Adipocyte (in vitro differentiated cells): ENCODE data around the gene LLGL2.
A peak's percentile ranks its signal among the peaks of the same experiment; 100 is the strongest.

Experiments
- DNase-seq: peaks from one replicate; pipeline ENCODE4 v3.0.0-alpha.2; 2015; ENCODE audit warnings: low read depth
- H3K27me3 ChIP-seq: replicated peaks from 2 replicates; pipeline ENCODE4 v1.7.0; 2013; ENCODE audit warnings: mild to moderate bottlenecking, low read length, moderate library complexity; ENCODE audit not compliant: control insufficient read depth, insufficient read depth
- H3K36me3 ChIP-seq: 2 replicates; pipeline ENCODE4 v1.7.0; 2013; ENCODE audit warnings: low read length, mild to moderate bottlenecking, moderate library complexity; ENCODE audit not compliant: control insufficient read depth, insufficient read depth, severe bottlenecking
- H3K4me1 ChIP-seq: 2 replicates; pipeline ENCODE4 v1.7.0; 2013; ENCODE audit warnings: mild to moderate bottlenecking, low read length, moderate library complexity; ENCODE audit not compliant: control insufficient read depth, insufficient read depth
- H3K4me3 ChIP-seq: 2 replicates; pipeline ENCODE4 v1.7.0; 2013; ENCODE audit warnings: mild to moderate bottlenecking, low read length, moderate library complexity
- H3K9ac ChIP-seq: 2 replicates; pipeline ENCODE4 v1.7.0; 2013; ENCODE audit warnings: mild to moderate bottlenecking, low read length, moderate library complexity
- H3K9me3 ChIP-seq: 2 replicates; pipeline ENCODE4 v1.7.0; 2013; ENCODE audit warnings: mild to moderate bottlenecking, low read length, moderate library complexity; ENCODE audit not compliant: control insufficient read depth

Gene LLGL2

DNA sequence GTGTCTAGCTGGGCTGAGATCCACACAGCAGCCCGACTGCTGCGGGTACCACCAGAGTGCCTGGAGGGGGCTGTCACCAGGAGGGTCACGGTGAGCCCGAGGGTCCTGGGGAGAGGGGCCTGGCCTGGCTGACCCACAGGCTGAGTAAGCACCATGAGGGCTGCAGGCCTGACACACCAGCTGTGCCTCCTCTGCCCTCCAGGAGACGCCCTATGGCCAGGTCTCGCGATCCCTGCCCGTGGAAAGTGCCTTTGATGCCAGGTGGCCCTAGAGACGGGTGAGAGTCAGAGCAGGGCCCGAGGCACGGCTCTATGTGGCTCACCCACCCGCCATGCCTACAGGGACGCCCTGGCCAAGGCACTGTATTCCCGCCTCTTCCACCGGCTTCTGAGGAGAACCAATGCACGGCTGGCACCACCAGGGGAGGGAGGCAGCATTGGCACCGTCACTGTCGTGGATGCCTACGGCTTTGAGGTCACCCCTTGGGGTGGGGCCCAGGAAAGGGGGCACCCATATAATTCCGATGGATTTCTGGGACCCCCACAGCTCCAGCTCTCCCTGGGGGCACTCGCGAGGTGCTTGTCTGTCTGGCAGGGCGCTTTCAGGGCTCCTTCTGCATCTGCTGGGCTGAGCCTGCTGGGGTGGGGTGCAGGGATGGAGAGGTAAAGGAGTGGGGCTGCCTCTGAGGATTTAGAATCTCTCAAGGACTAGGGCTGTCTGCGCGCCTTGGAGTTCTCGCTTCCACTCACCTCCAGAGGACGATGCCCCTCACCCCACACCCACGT, 69.2 kb downstream of the LLGL2 start:
- Histone ChIP-seq H3K9me3 (no peaks in the 10 kb centered on the region), H3K36me3 (no peaks in the 10 kb centered on the region), H3K9ac (no peak overlapping the region), H3K27me3 (peaks cover 11% of the 10 kb centered on the region), H3K4me1 (no peaks in the 10 kb centered on the region), H3K4me3 (no peak overlapping the region)
- DNase-seq = no peak

DNA sequence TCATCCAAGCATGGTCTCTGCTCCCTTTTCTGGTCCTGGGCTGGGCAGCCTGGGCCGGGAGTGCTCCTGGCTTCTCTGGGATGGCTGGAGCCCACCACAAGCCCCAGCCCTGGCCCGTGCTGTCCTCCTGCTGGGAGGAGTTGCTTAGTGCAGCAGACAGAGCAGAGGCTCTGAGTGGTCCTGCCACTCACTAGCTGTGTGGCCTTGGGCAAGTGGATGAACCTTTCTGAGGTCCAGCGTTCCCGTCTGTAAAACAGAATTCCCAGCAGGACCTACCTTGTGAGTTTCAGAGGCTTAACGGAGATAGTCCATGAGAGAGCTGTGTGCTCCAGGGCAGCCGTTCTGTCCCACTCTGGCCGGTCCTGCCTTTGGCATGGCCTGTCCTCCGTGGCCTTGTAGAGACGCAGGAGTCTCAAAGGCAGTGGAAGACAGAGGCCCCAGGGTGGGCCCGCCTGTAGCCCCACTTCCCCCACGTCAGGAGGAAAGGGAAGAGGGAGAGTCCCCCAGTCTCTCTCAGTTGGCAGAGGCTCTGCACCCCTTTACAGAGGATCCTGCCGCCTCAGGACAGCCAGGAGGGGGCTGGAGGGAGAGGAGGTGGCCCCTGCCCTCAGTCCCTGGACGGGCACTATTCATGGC, 69.9 kb downstream of the LLGL2 start:
- Histone ChIP-seq H3K9ac (no peak overlapping the region), H3K4me3 (no peak overlapping the region), H3K27me3 (peaks cover 11% of the 10 kb centered on the region), H3K4me1 (no peaks in the 10 kb centered on the region), H3K9me3 (no peaks in the 10 kb centered on the region), H3K36me3 (no peaks in the 10 kb centered on the region)
- DNase-seq = no peak

DNA sequence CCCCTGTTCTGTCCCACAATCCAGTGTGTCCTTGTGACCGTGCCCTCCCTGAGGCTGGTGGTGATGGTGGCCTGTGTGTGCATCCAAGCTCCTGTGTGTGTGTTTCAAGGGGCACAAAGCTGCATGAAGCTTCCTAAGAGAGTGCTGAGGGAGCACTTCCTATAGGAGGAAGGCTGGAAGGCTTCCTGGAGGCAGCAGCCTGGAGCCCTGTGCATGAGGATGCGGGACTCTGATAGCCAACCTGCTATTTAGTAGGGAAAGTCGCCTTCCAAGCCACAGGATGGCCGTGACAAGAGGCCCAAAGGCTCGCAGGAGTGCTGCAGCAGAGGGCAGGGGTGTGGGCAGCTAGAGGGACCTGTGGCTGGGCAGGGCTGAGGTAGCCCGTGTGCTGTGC, 70.4 kb downstream of the LLGL2 start:
- DNase-seq = no peak
- no peak overlapping the region for H3K9ac ChIP-seq
- no peaks in the 10 kb centered on the region for H3K36me3 ChIP-seq
- H3K27me3 ChIP-seq = peaks cover 11% of the 10 kb centered on the region
- H3K4me3 ChIP-seq = no peak overlapping the region
- H3K4me1 ChIP-seq = no peaks in the 10 kb centered on the region
- H3K9me3 ChIP-seq = no peaks in the 10 kb centered on the region

DNA sequence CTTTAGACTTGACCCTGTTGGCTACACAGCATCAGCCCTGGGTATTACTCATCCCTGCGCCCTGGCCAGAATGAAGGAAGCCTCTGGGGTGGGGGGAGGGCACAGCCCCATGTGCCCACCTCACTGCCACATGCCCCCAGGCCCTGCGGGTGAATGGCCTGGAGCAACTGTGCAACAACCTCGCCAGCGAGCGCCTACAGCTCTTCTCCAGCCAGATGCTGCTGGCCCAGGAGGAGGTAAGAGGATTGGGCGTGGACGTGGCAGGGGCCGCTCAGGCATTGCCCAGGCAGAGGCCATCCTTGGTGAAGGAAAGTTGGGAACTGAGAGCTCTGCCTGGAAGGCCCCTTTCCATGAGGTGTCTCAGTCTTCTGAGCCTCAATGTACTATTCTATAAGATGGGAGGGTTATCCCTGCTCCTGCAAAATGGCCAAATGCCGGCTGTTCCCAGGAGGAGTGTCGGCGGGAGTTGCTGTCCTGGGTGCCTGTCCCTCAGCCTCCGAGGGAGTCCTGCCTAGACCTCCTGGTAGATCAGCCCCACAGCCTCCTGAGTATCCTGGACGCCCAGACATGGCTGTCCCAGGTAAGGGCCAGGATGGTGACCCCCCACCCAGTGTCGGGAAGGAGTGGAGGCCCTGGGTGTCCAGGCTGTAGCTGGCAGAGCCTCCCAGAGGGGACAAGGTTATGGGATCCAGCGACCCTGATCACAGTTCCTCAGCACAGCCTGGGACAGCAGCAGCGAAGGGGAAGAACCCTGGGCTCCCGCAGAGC, 71.0 kb downstream of the LLGL2 start:
- Histone ChIP-seq H3K27me3 (peaks cover 11% of the 10 kb centered on the region), H3K36me3 (no peaks in the 10 kb centered on the region), H3K9ac (no peak overlapping the region), H3K4me1 (no peaks in the 10 kb centered on the region), H3K9me3 (no peaks in the 10 kb centered on the region), H3K4me3 (no peak overlapping the region)
- no peak for DNase-seq

DNA sequence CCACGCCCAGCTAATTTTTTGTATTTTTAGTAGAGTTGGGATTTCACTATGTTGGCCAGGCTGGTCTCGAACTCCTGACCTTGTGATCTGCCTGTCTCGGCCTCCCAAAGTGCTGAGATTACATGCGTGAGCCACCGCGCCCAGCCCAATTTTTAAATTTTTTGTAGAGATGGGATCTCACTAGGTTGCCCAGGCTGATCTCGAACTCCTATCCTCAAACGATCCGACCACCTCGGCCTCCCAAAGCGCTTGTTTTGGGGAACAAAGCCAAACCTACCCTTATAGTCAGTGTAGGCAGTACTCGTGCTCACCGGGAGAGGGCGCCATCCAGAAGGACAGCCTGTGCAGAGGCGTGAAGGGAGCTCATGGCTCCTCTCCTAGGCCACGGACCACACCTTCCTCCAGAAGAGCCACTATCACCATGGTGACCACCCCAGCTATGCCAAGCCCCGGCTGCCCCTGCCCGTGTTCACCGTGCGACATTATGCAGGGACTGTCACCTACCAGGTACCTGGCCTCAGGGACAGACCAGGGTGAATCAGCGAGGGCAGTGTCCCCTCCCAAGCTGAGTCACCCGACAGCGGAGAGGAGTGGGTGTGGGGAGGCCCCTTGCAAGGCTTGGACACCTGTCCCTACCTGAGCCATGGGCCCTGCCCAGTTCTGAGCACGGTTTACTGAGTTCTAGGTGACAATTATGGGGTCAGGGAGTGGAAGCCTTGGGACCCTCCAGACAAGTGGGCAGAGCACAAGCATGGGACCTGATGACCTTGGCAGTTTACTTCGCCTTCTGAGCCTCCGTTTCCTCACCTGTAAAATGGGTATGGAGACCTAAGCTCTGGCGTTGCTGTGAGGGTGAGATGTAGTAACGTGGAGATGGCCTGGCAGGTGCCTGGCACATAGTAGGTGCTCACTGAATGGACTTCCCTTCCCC, 75.8 kb downstream of the LLGL2 start:
- Histone ChIP-seq H3K4me3 (no peak overlapping the region), H3K36me3 (no peaks in the 10 kb centered on the region), H3K9me3 (no peaks in the 10 kb centered on the region), H3K9ac (no peak overlapping the region), H3K4me1 (no peaks in the 10 kb centered on the region), H3K27me3 (no peaks in the 10 kb centered on the region)
- peak; percentile 57 for DNase-seq

DNA sequence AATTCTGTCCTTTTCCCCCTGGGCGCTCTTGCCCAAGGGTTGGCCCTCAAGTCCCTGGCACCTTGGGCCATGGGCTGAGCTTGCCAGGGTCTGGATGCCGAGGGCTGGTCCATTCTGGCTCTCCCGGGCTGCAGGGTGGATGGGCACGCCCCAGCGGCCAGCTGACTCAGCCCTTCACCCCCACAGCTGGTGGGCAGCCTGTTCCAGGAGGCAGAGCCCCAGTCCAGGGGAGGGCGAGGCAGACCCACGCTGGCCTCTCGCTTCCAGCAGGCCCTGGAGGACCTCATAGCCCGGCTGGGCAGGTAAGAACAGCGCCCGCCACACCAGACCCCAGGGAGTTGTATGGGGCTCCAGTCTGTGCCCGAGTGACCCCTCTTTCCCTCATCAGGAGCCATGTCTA, 77.1 kb downstream of the LLGL2 start:
- Histone ChIP-seq H3K4me3 (no peak overlapping the region), H3K27me3 (no peaks in the 10 kb centered on the region), H3K4me1 (no peaks in the 10 kb centered on the region), H3K36me3 (no peaks in the 10 kb centered on the region), H3K9ac (no peak overlapping the region), H3K9me3 (no peaks in the 10 kb centered on the region)
- no peak for DNase-seq

DNA sequence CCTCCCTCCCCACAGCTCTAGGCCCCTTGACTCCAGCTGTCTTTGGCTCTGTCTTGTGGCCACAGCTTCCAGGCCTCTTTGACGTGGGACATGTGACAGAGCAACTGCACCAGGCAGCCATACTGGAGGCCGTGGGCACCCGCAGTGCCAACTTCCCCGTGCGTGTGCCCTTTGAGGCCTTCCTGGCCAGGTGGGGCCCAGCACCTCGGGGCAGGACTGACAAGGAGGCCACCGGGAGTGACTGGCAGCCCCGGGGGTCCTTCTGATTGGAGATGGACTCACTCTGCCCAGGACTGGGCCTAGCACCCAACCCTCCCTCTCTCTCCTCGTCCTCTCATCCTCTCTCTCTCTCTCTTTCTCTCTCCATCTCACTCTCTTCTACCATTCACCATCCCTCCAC, 77.6 kb downstream of the LLGL2 start:
- Histone ChIP-seq H3K4me1 (no peaks in the 10 kb centered on the region), H3K9me3 (no peaks in the 10 kb centered on the region), H3K9ac (no peak overlapping the region), H3K27me3 (no peaks in the 10 kb centered on the region), H3K36me3 (no peaks in the 10 kb centered on the region), H3K4me3 (no peak overlapping the region)
- no peak for DNase-seq

DNA sequence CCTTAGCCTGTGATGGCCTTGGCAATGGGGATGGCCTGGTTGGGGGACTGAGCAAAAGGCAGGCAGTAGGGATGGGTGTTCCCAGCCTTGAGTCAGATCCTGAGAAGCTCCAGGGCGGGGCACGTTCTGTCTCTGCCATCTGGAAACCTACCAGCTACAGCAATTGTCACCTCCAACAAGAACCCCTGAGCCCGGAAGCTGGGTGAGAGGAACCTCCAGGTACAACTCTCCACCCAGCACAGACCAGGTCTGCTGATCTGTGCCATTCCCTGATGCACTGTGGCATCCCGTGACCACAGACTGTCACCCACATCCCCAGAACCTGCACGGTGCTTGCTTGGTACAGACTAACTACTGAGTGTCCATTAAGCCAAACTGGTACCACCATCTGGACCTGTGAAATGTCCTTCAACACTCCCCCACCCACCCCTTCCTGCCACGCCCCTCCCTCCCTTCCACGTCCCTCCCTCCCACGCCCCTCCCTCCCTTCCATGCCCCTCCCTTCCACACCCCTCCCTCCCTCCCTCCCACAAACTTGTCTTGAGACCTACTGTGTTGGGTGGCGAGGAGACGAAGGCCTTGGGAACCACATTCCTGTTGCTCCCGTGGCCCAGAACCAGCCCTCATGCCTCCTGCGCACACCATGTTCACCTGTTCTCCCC, 78.7 kb downstream of the LLGL2 start:
- DNase-seq = no peak

DNA sequence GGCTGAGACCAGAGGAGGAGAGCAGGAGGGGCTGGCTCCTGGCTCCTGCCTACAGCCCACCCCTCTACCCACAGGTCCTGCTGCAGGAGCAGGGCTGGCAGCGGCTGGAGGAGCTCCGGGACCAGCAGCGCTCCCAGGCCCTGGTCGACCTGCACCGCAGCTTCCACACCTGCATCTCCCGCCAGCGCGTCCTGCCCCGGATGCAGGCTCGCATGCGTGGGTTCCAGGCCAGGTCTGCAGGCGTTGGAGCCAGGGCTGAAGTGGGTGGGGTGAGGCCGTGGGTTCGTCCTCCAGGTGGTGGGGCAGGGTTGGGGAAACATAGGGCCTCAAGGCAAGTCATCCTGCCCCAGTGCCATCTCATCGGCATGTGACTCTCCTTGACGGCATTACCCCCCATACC, 80.3 kb downstream of the LLGL2 start:
- no peaks in the 10 kb centered on the region for H3K36me3 ChIP-seq
- H3K27me3 ChIP-seq = no peaks in the 10 kb centered on the region
- no peaks in the 10 kb centered on the region for H3K9me3 ChIP-seq
- peaks cover 4% of the 10 kb centered on the region for H3K4me1 ChIP-seq
- H3K9ac ChIP-seq = no peak overlapping the region
- no peak for DNase-seq
- no peak overlapping the region for H3K4me3 ChIP-seq

More for the DNA sequence above, 78.7 kb downstream of the LLGL2 start:
- Histone ChIP-seq H3K4me1 (no peaks in the 10 kb centered on the region), H3K9ac (no peak overlapping the region), H3K4me3 (no peak overlapping the region), H3K27me3 (no peaks in the 10 kb centered on the region), H3K9me3 (no peaks in the 10 kb centered on the region), H3K36me3 (no peaks in the 10 kb centered on the region)

DNA sequence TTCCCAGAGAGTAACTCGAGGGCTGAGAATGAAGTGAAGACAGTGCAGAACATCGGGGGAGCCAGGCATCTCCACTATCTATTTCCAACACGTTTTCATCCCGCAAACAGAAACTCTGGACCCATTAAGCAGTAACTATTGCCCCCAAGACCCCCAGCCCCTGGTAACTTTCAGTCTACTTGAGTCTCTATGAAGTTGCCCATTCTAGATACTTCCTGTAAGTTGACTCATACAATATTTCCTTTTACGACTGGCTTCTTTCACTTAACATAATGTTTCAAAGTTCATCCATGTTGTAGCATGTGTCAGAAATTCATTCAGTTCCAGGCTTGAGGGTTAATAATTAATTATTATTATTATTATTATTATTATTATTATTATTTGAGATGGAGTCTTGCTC, 81.6 kb downstream of the LLGL2 start:
- Histone ChIP-seq H3K9me3 (no peaks in the 10 kb centered on the region), H3K36me3 (no peaks in the 10 kb centered on the region), H3K9ac (no peak overlapping the region), H3K27me3 (no peaks in the 10 kb centered on the region), H3K4me3 (no peak overlapping the region), H3K4me1 (peaks cover 5% of the 10 kb centered on the region)
- DNase-seq = no peak
